Heart left ventricle (tissue), 16 donors: ENCODE measurements around the gene CATSPERD. TPM values are rescaled to one million over a fixed set of nuclear protein-coding genes. Genes with fewer than 3 reads are reported as not detected.

Experiments used
- ATAC-seq, 4 donors: fragments of 200-7000 bp; cut with Tn5 transposase; one replicate each; pipeline ENCODE4 v1.9.1; 2020 to 2022; ENCODE audit warnings: moderate library complexity in 4 of 4, mild to moderate bottlenecking in 3 of 4, moderate number of reproducible peaks in 1 of 4
- DNase-seq, 5 donors: peaks; one replicate each; pipeline ENCODE4 v3.0.0-alpha.2; 2020
- H3K27ac ChIP-seq, 12 donors: fragments of 200-600 bp; sonication (generic) in 4 of 12; one replicate each; pipeline versions ENCODE4 v1.5.0 to v1.8.0; 2016 to 2022; ENCODE audit warnings: mild to moderate bottlenecking in 2 of 12
- H3K27me3 ChIP-seq, 9 donors: fragments of 200-600 bp; sonication (generic) in 2 of 9; one replicate each; pipeline versions ENCODE4 v1.5.1 to v1.8.0; 2016 to 2022; ENCODE audit warnings: mild to moderate bottlenecking in 3 of 9
- H3K36me3 ChIP-seq, 9 donors: fragments of 200-600 bp; sonication (generic) in 2 of 9; one replicate each; pipeline versions ENCODE4 v1.5.0 to v1.8.0; 2018 to 2022; ENCODE audit warnings: mild to moderate bottlenecking in 2 of 9
- H3K4me1 ChIP-seq, 12 donors: fragments of 200-600 bp; sonication (generic) in 4 of 12; one replicate each; pipeline versions ENCODE4 v1.5.0 to v1.8.0; 2016 to 2022; ENCODE audit warnings: mild to moderate bottlenecking in 3 of 12
- H3K4me3 ChIP-seq, 12 donors: fragments of 200-600 bp; sonication (generic) in 4 of 12; one replicate each; pipeline versions ENCODE4 v1.5.0 to v1.8.0; 2017 to 2022; ENCODE audit warnings: mild to moderate bottlenecking in 9 of 12, moderate library complexity in 4 of 12
- H3K9me3 ChIP-seq, 12 donors: fragments of 200-600 bp; sonication (generic) in 4 of 12; one replicate each; pipeline versions ENCODE4 v1.5.0 to v1.8.0; 2016 to 2022; ENCODE audit warnings: mild to moderate bottlenecking in 1 of 12
- CTCF ChIP-seq, 12 donors: fragments of 200-600 bp; sonication (generic) in 4 of 12; IDR thresholded peaks; one replicate each; pipeline versions ENCODE4 v1.5.0 to v1.8.0; 2018 to 2022; ENCODE audit warnings: antibody characterized with exemption in 12 of 12, mild to moderate bottlenecking in 5 of 12
- POLR2A ChIP-seq, 2 donors: fragments of 450-650 bp; IDR thresholded peaks; one replicate each; pipeline ENCODE4 v1.6.1; 2017; ENCODE audit warnings: antibody characterized with exemption in 2 of 2, mild to moderate bottlenecking in 2 of 2, moderate library complexity in 2 of 2
- WGBS, 4 donors: extraction: QIAGEN DNeasy Blood & Tissue Kit in 2 of 4; methylation state at CpG; one replicate each; pipeline versions ENCODE4 v1.1.5 to v1.1.7; 2013 to 2018; 5-methylcytosine and 5-hydroxymethylcytosine counted together
- intact Hi-C, 10 donors: fragments of 100-400 bp; cut with DNase I; formaldehyde crosslinking; loops; one replicate each; pipeline versions ENCODE4 v1.11.1 to v1.14.2; 2022
- polyA plus RNA-seq, 2 donors: library from polyadenylated mRNA; stranded (reverse); fragments of 200-250 nt; gene quantifications; one replicate each; pipeline ENCODE4 v1.2.3, GENCODE V29; 2013
- total RNA-seq, 9 donors: library from RNA; depleted of rRNA in 2 of 9; stranded (reverse); fragments of >200 nt in 2 of 9; fragmentation: NEBNext Ultra II Directional in 3 of 9; extraction: Animal tissue kit (Norgen Biotek cat#: 25700) in 3 of 9; gene quantifications; one replicate each; pipeline versions ENCODE4 v1.1.0 to v1.2.4, GENCODE V29; 2016 to 2023
- donor health status: ischemic (EF 13 %, LVEDD 7.1; RV severe dilation, severe dysfunction).
- donor health status: healthy with polysubstance abuse.
- donor health status: DM: no; HTN: yes; CAD: no.
- donor health status: DM: no; HTN: no; CAD: no.
- donor health status: ischemic (EF 25% LVEDD 6.9; RV normal size, moderate dysfunction).
- donor health status: ischemic (EF 25% LVEDD 5.7; RV mildly dilated, moderate dysfunction).
- donor health status: healthy.
- donor health status: DM: yes; HTN: yes; CAD: no.
- donor health status: ischemic (EF 35%, LVEDD 5.7; RV mildly dilated, moderate dysfunction).
- donor health status: nonischemic (EF 11% LVEDD 7.7; RV severe dilation, severe dysfunction).
- donor health status: DM: yes; HTN: yes; CAD: no.
- donor health status: PGD.
- donor health status: ischemic (EF 29% LVEDD 5.4; RV normal size, mild dysfunction).
- donor health status: nonischemic (EF 23%, LVEDD 6.1; RV moderate dilation, normal function).

Gene CATSPERD
- total and polyA plus RNA-seq, 11 donors, result not detected

- no peak overlapping the region for H3K4me3 ChIP-seq
- ATAC-seq (no peak), DNase-seq (no peak)
- intact Hi-C loops, result no loop called here
- no peaks in the 10 kb centered on the region for H3K36me3 ChIP-seq
- 88 to 96% (median 89%) methylated on average over 2 of the region's 2 CpGs for WGBS, 4 donors
- no peak overlapping the region for H3K27ac ChIP-seq
- TF ChIP-seq CTCF (IDR thresholded peaks at IDR 0.05) (no peak), POLR2A (IDR thresholded peaks at IDR 0.05) (no peak)
- no peaks in the 10 kb centered on the region for H3K9me3 ChIP-seq
- H3K4me1 ChIP-seq, result no peaks in the 10 kb centered on the region
- H3K27me3 ChIP-seq, result no peaks in the 10 kb centered on the region
Measured at GRCh38 chr19:5817218-5817617, 96.8 kb downstream of the CATSPERD start.

- 80 to 95% (median 85%) methylated on average over 10 of the region's 10 CpGs for WGBS, 4 donors
- Histone ChIP-seq H3K4me1 (no peaks in the 10 kb centered on the region), H3K36me3 (no peaks in the 10 kb centered on the region), H3K9me3 (no peaks in the 10 kb centered on the region), H3K27me3 (no peaks in the 10 kb centered on the region), H3K27ac (no peak overlapping the region), H3K4me3 (no peak overlapping the region)
- intact Hi-C loops, result no loop called here
- no peak for ATAC-seq
- TF ChIP-seq CTCF (IDR thresholded peaks at IDR 0.05) (no peak), POLR2A (IDR thresholded peaks at IDR 0.05) (no peak)
- DNase-seq, result no peak
Measured at GRCh38 chr19:5818594-5818993, 98.2 kb downstream of the CATSPERD start.

GRCh38 chr19:5820785-5821184 lies 100.3 kb downstream of the CATSPERD start:
- no peak overlapping the region for H3K27ac ChIP-seq
- no peaks in the 10 kb centered on the region for H3K36me3 ChIP-seq
- TF ChIP-seq POLR2A (IDR thresholded peaks at IDR 0.05) (no peak), CTCF (IDR thresholded peaks at IDR 0.05) (no peak)
- no peaks in the 10 kb centered on the region for H3K4me1 ChIP-seq
- H3K27me3 ChIP-seq, result no peaks in the 10 kb centered on the region
- no peaks in the 10 kb centered on the region for H3K9me3 ChIP-seq
- no peak for ATAC-seq
- H3K4me3 ChIP-seq, result no peak overlapping the region
- no peak for DNase-seq
- intact Hi-C loops, result no loop called here
- 59 to 70% (median 64%) methylated on average over 6 of the region's 6 CpGs for WGBS, 4 donors

GRCh38 chr19:5821521-5822180 lies 101.2 kb downstream of the CATSPERD start:
- Histone ChIP-seq H3K36me3 (no peaks in the 10 kb centered on the region), H3K27ac (no peak overlapping the region), H3K4me3 (no peak overlapping the region), H3K27me3 (no peaks in the 10 kb centered on the region), H3K9me3 (no peaks in the 10 kb centered on the region), H3K4me1 (peaks cover 0 to 3% (median 0%) of the 10 kb centered on the region in 12 donors)
- WGBS, 4 donors, result 55 to 66% (median 61%) methylated on average over 8 of the region's 8 CpGs
- no peak for TF ChIP-seq CTCF (IDR thresholded peaks at IDR 0.05)
- TF ChIP-seq POLR2A (IDR thresholded peaks at IDR 0.05), result no peak
- ATAC-seq (no peak), DNase-seq (no peak)
- intact Hi-C loops, result no loop called here
